Measurements from ENCODE around the gene SP2. TPM values are rescaled to one million over a fixed set of nuclear protein-coding genes. Genes with fewer than 3 reads are reported as not detected.

Gene SP2
- total and polyA plus RNA-seq, 2 of the 13 experiments (the other 11 are each of a cell fraction or from before 2014, with no cell fraction given), result 1.4 to 4.8 TPM

DNA sequence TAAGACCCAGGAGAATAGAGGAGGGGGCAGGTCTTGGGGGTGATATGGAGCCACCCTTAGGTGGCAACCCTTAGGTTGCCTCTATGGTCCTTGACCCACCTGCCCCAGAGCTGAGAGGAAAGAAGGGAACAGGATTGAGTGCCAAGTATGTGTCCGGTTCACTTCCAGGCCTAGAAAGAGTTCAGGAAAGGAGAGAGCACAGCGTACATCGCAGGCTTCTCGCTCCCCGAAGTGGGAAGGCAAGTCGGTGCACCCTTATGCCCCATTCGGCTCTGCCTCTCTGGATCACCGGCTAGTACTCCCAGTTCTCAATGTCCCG, 45.7 kb upstream of the SP2 start (continued):
- 0 out of 2 replicates have a peak, but pooled peaks have one; percentile 44 for TF ChIP-seq ZNF737 (CRISPR knock-in tag; IDR thresholded peaks at IDR 0.05; ENCODE audit: borderline replicate concordance)
- no peak for TF ChIP-seq ZNF556 (CRISPR knock-in tag; IDR thresholded peaks at IDR 0.05; ENCODE audit: borderline replicate concordance)
- TF ChIP-seq EZH2 (conservative IDR thresholded peaks at IDR 0.05; ENCODE audit: low read depth, low read length), result peak; percentile 97
- no peak for TF ChIP-seq PRDM10 (CRISPR knock-in tag; IDR thresholded peaks at IDR 0.05; ENCODE audit: low read depth)
- 0 out of 2 replicates have a peak, but pooled peaks have one; percentile 55 for TF ChIP-seq AKAP8 (CRISPR knock-in tag; IDR thresholded peaks at IDR 0.05)
- no peak for TF ChIP-seq ZNF570 (CRISPR knock-in tag; IDR thresholded peaks at IDR 0.05; ENCODE audit: borderline replicate concordance)
- no peak for TF ChIP-seq TFDP2 (CRISPR knock-in tag; IDR thresholded peaks at IDR 0.05)
- TF ChIP-seq PCBP1 (IDR thresholded peaks at IDR 0.05; ENCODE audit: borderline replicate concordance, low read depth, low read length), result no peak

Measured in HepG2 (cell line).